Activated CD4-positive, CD25-positive, alpha-beta regulatory T cell treated with anti-CD3 and anti-CD28 coated beads, Interleukin-2, amount 50 U/mL, for 16 hours (primary cell): Measurements from ENCODE around the gene PTK7.
"Not testable (repeated sequence)": the region's sequence is repeated elsewhere in the genome, so short reads cannot be mapped to it uniquely, and the experiment has no call there.

Source experiments
- DNase-seq: peaks from one replicate; pipeline ENCODE4 v3.0.0-alpha.2; 2020; ENCODE audit warnings: low read depth, low spot score

The PTK7 gene

DNA sequence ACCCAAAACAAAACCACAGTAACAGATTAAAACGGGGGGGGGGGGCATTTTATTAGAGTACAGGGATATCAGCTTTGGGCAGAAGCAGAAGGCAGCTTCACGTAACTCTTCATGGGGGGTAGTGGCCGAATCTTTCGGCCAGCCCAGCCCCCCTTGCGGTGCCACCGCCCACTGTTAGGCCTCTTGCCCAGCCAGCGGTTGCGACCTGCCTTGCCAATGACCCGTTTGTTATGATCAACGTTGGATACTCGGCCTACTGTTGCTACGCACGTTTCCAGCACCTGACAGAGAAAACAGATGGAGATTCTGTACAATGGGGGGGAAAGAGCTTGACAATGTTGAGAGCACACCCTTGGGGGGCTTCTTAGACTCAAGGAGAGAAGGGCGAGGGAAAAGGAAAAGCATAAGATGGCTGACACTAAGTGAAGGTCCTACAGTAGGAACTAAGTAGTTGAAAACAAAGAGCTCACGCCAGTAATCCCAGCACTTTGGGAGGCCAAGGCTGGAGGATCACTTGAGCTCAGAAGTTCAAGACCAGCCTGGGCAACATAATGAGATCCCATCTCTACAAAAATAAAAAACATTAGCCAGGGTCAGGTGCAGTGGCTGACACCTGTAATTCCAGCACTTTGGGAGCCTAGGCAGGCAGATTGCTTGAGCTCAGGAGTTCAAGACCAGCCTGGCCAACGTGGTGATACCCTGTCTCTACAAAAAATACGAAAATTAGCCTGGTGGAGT is 21.7 kb upstream of the PTK7 start:
- no peak for DNase-seq

- no peak for DNase-seq
These were observed 20.1 kb upstream of the PTK7 start for GRCh38 chr6:43055966-43056365.

- DNase-seq = no peak
These were observed 17.6 kb upstream of the PTK7 start for GRCh38 chr6:43058531-43058930.

- peak; percentile 96 for DNase-seq
These were observed 16.7 kb upstream of the PTK7 start, which contains the start of the genes KLC4 and MRPL2 for GRCh38 chr6:43059168-43060033. Gene KLC4, plus strand, starts transcription at chr6:43059631. Its CDS starts 1,705 bp downstream, at chr6:43061336. Gene MRPL2, minus strand, starts transcription at chr6:43059434. Its CDS starts 53 bp downstream, at chr6:43059381.

GRCh38 chr6:43060034-43060754 is 15.9 kb upstream of the PTK7 start:
- DNase-seq = no peak

DNA sequence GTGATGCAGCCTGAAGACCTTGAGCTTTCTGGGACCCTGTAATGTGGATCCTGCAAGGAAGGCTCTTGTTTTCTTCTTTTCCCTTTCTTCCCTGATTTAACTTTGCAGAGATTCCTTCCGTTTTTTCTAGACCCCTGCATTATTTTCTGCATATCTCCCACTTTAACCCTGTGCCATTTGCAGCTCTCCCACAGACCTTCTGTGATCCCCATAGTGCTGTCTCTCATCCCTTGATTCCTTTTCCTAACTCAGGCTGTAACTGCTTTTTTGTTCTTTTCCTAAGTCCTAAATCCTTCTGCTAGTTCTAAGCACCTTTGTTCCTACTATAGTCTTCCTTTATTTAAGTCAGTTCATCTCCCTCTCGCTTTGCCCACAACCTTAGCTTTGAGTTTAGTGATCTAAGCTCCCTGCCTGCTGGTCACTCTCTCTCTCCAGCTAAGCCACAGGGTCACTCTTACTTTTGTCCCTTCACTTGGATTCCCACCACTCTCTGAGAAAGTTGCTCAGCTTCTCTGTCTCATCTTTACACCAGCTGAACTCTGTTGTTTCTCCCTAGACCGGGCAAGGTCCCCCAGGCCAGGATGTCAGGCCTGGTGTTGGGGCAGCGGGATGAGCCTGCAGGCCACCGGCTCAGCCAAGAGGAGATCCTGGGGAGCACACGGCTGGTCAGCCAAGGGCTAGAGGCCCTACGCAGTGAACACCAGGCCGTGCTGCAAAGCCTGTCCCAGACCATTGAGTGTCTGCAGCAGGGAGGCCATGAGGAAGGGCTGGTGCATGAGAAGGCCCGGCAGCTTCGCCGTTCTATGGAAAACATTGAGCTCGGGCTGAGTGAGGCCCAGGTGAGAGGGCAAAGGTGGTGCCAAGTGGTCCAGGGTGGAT is 15.1 kb upstream of the PTK7 start:
- DNase-seq = no peak

DNA sequence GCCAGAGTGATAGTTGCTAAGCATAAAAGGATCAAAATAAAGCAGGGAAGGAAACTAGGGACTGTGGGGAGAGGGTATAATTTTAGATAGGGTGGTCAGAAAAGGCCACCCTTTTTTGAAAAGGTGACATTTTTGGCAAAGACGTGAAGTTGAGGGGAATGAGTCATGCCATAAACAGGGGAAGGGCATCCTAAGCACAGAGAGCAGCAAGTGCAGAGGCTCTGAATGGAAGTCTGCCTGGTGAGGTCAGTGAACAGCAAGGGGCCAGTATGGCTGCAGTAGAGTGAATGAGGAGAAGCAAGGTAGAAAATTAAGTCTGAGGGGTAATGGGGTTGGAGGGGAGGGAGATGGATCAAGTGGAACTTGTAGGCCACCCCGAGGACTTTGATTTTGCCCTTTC is 14.3 kb upstream of the PTK7 start:
- no peak for DNase-seq

DNA sequence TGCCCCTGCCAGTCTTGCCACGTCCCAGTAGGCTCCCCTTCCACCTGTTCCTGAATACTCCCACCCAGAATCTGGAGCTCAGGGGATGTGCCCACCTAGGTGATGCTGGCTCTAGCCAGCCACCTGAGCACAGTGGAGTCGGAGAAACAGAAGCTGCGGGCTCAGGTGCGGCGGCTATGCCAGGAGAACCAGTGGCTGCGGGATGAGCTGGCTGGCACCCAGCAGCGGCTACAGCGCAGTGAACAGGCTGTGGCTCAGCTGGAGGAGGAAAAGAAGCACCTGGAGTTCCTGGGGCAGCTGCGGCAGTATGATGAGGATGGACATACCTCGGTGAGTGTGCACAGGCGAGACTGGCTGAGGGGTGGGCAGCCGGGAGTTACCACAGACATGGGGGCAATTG is 13.3 kb upstream of the PTK7 start:
- DNase-seq = no peak

- no peak for DNase-seq
These were observed 6.0 kb upstream of the PTK7 start for GRCh38 chr6:43070028-43070632.

DNA sequence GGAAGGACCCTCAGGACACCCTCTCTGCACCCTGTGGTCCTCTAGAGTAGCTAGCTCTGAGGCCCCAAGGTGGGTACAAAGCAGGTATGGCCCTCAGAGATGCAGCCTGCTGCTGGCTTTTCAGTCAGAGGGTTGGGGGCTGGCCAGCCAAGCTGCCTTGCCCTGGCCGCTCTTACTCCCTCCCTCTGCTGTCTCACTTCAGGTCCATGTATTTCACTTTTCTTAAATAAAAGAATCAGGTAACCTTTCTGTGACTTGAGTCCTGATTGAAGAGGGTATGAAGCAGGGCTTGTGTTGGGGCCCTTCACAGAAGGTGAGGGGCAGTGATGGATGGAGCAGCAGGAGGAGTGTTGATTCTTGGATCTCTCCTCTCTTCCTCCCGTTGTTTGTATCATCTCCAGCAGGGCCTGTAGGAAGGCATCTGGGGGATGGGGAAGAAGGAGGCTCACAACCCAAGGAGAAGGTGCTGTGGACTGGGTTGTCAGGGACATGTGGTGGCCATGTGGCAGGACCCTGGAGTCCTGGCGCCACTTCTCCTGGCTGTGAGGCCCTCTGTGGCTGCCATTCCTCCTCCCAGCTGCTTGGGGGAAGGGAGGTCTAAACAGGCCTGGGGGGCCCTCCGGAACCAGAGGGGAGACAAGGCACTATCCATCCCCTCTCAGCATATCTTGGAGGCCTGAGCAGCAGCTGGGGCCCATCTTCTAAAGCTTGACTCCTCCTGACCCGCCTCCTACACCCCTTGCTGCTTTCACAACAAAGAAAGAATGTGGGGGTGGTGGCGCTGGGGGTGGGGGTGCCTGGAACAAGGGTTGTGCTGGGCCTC is 1.1 kb upstream of the PTK7 start:
- no peak for DNase-seq

- DNase-seq = no peak
These were observed 584 bp downstream of the PTK7 start for GRCh38 chr6:43076464-43077332.

DNA sequence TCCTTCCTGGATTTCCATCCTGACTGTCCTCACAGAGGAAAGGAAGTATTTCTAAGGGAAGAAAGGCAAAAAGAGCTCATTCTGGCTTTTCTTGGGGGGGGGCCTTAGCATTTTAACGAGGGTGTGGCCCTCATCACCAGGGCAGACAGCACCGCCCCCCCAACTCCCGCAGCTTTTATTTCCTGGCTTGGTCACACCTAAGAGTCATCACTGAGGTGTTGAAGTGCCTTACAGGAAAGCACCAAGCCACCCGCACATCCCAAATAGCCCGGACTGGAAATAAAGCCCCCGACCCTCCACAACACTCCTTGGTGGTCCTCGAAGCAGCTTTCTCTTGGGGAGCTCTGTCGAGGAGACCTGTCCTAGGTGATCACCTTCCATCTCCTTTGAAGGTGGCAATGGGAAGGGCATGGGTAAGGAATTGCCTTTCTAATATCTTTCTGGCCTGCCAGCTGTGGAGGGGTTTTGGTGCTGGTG is 1.3 kb downstream of the PTK7 start:
- DNase-seq = no peak

- no peak for DNase-seq
These were observed 1.9 kb downstream of the PTK7 start for GRCh38 chr6:43077981-43078511.

DNA sequence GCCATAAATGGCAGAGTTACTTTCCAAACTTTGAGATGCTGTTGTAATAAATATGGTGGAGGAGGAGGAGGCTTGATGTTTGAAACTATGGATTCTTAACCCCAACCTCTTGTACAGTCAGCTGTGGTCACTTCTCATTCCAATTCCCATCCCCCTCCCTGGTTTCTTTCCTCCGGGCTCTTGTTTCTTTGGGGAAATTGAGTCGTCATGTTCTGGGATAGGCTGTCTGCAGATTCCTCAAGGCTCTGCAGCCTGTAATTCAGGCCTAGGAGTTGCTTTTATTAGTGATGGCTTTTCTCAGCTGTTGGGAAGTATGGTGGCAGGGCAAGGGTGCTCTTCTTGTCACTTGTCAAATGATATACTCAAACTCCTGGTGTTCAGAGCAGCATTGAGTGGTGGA is 2.6 kb downstream of the PTK7 start:
- no peak for DNase-seq

DNA sequence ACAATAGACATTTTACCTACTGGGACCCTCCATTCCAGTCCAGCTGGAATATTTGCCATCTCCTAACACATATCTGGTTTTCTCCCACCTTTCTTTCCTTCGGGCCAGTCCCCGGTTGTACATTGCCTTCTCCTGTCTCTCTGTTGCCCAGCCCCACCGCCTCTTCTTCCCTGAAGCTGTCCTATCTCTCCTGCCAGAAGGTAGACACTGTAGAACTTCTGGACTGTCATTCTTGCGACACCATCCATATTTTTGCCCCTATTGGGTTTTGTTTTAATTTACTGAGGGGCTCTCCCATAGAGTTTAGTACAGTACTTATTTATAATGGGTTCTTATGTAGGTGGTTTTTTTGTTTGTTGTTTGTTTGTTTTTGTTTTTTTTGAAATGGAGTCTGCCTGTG is 4.9 kb downstream of the PTK7 start:
- DNase-seq = no peak

DNA sequence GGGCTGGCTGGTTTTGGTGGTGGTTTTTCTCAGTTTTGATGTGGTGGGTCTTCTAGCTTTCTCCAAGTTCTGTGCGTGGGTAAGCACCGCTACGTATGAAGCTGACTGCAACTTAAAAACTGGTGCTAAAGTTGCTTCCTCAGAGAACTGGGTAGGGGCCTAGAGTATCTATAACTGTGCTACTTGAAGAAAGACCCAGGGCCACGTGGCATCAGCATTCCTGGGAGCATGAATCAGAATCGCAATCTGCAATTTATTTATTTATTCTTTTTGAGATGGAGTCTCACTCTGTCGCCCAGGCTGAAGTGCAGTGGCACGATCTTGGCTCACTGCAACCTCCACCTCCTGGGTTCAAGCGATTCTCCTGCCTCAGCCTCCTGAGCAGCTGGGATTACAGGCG is 5.8 kb downstream of the PTK7 start:
- DNase-seq = not testable (repeated sequence)

DNA sequence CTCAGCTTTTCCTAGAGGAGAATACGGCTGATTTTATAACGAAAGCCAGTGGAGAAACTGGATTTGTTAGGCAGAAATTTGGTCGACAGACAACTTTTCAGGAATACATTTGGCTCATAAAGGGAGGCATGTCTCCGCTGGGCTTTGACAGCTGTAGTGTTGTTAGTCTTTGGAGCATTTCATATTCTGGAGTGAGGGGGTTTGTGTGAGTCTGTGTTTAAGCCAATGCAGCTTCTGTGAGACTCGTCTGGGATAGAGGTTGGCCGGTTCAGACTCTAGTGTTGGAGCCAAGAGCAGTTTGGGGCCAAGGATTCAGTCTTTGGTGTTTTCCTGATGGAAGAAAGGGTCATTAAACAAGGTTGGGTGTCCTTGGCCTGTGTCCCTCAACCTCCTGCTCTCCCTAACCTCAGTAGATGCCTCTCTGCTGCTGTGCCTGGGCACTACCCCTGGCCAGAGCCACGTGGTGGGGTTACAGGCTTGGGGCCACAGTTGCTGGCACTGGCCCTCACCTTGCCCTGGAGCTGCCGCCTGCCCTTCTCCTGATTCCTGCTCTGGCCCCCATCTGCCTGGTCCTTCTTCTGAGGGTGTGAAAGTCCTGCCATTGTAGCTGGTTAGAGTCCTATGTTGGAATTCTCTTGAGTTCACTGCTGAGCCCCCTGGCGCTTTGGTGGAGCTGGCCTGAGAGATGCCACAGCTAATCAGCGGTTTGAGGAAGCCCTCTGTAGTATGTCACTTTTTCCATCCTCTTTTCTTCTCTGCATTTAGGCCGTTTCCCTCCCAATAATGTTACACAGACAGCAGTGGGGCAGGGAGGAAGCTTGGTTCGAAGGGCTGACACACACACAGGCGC is 6.9 kb downstream of the PTK7 start:
- DNase-seq = no peak
